HG03460 (cell line): ENCODE data around the gene PTEN.

Experiments
- ATAC-seq: cut with Tn5 transposase; IDR thresholded peaks from one replicate; pipeline ENCODE4 v1.9.1; 2021; ENCODE audit not compliant: unreplicated experiment

The PTEN gene

GRCh38 chr10:87966459-87966858 is 103.0 kb downstream of the PTEN start:
- ATAC-seq: no peak

GRCh38 chr10:87973635-87974034 is 110.2 kb downstream of the PTEN start:
- ATAC-seq: no peak

- no peak for ATAC-seq
Observed at GRCh38 chr10:87974130-87974529, 110.7 kb downstream of the PTEN start.

- ATAC-seq: no peak
Observed at GRCh38 chr10:87974769-87975168, 111.3 kb downstream of the PTEN start.

- no peak for ATAC-seq
Observed at GRCh38 chr10:87976101-87976743, 112.8 kb downstream of the PTEN start.

GRCh38 chr10:87978166-87978565 is 114.7 kb downstream of the PTEN start:
- ATAC-seq: no peak

- ATAC-seq: no peak
Observed at GRCh38 chr10:87979847-87980246, 116.4 kb downstream of the PTEN start.

- no peak for ATAC-seq
Observed at GRCh38 chr10:87983716-87984115, 120.3 kb downstream of the PTEN start.

GRCh38 chr10:87987206-87987605 is 123.8 kb downstream of the PTEN start:
- ATAC-seq: no peak

GRCh38 chr10:87991946-87992345 is 128.5 kb downstream of the PTEN start:
- ATAC-seq: no peak

GRCh38 chr10:88004451-88004850 is 141.0 kb downstream of the PTEN start:
- no peak for ATAC-seq

GRCh38 chr10:88006261-88006660 is 142.8 kb downstream of the PTEN start:
- ATAC-seq: no peak

GRCh38 chr10:88008866-88009470 is 145.5 kb downstream of the PTEN start:
- ATAC-seq: no peak

GRCh38 chr10:88012641-88013040 is 149.2 kb downstream of the PTEN start:
- ATAC-seq: no peak

- ATAC-seq: no peak
Observed at GRCh38 chr10:88017781-88018180, 154.4 kb downstream of the PTEN start.

GRCh38 chr10:88019753-88020152 is 156.3 kb downstream of the PTEN start:
- no peak for ATAC-seq
